ENCODE results near the gene MLC1.
"Not testable (repeated sequence)": the region's sequence is repeated elsewhere in the genome, so short reads cannot be mapped to it uniquely, and the experiment has no call there.

Gene MLC1

DNA sequence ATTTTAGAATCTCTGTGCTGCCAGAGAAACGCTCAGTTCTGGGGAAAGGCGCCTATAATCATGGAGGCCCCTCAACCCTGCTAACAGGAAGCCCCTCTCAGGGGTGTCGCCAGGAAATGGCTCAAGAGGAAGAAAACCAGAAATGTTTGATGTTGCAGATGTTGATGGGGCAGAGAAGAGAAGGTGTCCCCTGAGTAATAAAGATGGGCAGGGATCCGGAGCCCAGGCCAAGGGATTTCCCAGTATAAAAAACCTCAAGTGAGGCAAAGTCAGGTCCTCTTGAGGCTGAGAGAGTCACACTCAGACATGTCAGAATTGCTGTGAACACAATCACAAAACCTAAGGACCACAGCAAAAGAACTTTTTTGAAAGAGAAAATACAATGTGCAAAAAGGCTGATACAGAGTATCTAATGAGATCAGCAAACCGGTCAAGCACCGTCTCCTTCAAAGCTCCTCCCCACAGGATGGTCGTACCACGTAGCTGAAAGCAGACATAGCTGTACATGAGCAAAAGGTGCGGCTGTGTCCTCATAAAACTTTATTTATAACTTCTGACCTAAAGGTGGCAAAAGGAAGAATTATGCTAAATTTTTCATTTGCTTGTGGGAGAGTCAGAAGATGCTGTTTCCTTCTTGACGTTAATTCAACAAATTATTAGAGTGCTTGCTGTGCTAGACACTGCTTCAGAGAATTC is 16.8 kb upstream of the MLC1 start:
- no peak for DNase-seq

DNA sequence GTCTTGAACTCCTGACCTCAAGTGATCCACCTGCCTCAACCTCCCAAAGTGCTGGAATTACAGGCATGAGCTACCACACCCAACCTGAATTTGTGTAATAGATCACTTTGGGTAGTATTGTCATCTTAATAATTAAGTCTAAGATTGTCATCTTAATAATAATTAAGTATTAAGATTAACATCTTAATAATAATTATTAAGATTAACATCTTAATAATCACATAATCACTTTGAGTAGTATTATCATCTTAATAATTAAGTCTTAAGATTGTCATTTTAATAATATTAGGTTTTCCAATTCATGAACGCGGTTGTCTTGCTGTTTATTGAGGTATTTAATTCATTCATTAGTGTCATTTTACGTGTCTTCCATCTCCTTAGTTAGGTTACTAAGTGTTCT is 12.8 kb upstream of the MLC1 start:
- no peak for DNase-seq

DNA sequence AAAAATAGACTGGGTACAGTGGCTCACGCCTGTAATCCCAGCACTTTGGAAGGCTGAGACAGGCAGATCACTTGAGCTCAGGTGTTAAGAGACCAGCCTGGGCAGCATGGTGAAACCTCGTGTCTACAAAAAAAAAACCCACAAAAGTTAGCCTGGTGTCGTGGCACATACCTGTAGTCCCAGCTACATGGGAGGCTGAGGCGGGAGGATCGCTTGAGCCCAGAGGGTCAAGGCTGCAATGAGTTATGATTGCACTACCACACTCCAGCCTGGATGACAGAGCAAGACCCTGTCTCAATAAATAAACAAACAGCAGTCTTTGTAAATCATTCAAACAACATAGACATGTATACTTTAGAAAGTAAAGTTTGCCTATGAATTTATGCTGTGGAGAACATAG is 7.1 kb upstream of the MLC1 start:
- no peak for DNase-seq

DNA sequence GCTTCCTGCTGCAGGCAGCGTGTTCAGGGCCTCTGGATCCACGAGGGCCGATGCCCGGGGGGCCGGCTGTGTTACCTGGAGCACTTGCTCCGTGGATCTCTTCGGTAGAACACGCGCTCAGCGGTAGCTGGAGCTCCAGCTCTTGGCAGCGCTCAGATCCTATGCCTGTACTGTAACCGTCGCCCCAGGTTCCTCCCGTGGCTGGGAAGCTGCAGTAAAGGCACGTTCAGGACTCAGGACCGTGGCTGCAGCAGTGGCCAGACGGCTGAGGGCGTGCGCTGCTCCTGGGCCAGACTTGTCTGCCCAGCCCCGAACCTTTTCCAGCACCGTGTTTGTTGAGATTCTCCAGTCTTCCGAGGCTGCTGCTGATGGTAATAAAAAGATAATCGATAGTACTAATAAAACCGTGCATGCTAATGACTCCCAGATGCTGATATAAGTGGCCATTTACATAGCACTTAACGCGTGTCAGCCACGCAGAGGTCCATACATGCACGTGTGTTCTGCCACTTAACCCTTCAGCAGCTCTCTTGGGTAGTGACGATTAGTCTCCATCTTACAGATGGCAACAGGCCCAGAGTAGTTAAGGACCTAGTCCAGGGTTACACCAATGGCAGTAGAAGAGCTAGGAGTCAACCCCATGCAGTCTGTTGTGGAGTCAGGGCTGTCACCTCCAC is 6.0 kb upstream of the MLC1 start:
- DNase-seq = no peak

DNA sequence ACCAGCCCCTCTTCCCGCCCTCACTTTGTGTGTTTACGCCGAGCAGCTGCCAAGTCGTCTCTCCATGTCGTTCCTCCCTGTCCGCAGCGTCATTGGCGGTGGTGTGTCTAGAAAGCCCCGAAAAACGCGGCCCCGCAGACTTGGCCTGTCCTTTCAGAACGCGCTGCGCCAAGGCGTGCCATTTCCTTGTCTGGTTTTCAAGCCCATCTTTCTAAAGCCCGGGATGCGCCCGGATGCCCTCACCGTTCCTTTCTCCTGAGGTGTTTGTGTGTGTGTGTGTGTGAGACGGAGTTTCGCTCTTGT is 5.1 kb upstream of the MLC1 start:
- DNase-seq = no peak

DNA sequence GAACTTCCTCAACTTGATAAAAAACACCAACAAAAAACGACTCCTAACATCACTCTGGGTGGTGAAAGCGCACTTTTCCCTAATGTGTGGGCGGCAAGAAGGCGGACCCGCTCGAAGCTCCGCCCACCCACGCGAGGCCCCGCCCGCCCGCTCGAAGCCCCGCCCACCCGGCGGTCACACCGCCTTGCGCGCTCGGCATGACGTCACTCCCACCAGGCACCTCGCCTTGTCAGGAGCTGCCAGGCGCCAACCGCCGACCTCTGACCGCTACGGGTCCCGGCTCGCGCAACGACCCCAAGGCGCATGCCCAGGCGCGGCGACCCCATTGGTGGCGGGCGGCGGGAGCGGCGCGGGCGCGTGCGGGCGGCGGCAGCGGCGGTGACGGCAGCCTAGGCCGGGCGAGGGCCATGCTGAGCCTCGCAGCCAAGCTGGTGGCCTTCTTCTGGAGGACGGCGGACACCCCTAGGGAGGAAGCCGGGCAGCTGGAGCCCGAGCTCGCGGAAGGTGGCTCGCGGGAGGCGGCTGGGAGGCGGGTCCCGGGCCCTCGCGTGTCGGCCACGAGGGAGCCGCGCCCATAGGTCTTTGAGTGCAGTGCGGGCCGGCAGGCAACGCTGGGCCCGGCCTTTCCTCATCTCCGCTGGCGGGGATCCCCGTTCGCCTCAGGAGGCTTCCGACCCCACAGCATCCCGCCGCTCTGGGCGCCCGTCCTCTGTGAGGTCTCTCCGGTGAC is 4.6 kb upstream of the MLC1 start, which contains the start of gene MOV10L1:
Gene MOV10L1, plus strand, starts transcription at position 325 of the 730 bp plus-strand sequence. Its CDS starts 83 bp downstream, at position 408.
- DNase-seq = no peak

DNA sequence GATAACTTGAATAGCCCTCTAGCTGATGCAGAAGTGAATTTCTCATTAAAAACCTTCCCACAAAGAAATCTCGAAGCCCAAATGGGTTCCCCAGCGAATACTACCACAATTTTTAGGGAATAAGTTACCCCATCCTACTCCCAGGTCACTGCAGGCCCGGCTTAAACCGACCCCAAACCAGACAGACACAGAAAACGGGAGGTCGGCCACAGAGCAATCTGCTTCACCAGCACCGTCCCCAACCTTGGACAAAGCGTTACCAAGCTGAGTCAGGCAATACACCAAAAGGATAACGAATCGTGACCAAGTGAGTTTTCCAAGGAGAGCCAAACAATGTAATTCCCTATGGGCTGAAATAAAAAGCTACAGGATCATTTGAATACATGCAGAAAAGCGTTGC is 4.0 kb upstream of the MLC1 start:
- no peak for DNase-seq

DNA sequence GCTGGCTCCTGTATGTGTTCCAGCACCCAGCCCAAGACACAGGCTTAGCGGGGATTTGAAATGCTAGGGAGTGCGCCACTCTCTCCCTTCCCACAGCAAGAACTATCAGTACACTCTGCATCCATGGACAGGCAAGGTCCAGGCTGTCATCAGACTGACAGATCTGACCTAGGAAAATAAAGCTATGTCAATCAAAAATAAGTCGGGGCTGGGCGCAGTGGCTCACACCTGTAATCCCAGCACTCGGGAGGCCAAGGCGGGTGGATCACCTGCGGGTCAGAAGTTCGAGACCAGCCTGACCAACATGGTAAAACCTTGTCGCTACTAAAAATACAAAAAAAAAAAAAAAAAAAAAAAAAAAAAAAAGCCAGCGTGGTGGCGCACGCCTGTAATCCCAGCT is 2.9 kb upstream of the MLC1 start:
- DNase-seq = no peak

DNA sequence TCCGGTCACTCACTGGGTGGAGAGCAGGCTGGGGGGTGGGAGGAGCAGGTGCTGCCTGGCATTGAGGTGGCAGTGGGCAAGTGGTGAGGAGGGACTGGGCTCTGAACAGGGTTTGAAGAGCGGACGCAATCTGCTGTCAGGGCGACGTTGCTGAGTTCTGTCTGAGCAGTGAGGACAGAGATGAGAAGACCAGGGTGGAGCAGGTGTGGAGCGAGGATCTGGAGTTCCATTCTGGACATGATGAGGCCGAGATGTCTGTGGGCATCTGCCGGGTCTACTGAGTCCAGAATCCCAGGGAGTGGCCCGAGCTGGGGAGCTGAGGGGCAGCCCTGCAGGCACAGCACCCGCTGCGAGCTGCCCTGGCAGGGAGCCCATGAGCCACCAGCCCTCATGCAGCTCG is 2.4 kb upstream of the MLC1 start:
- no peak for DNase-seq

DNA sequence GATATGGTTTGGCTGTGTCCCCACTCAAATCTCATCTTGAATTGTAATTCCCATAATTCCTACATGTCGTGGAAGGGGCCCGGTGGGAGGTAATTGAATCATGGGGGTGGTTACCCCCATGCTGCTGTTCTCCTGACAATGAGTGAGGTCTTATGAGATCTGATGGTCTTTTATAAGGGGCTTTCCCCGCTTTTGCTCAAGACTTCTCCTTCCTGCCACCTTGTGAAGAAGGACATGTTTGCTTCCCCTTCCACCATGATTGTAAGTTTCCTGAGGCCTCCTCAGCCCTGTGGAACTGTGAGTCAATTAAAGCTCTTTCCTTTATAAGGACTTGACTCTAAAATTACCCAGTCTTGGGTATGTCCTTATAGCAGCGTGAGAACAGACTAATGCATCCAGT is 1.7 kb upstream of the MLC1 start:
- DNase-seq = not testable (repeated sequence)

DNA sequence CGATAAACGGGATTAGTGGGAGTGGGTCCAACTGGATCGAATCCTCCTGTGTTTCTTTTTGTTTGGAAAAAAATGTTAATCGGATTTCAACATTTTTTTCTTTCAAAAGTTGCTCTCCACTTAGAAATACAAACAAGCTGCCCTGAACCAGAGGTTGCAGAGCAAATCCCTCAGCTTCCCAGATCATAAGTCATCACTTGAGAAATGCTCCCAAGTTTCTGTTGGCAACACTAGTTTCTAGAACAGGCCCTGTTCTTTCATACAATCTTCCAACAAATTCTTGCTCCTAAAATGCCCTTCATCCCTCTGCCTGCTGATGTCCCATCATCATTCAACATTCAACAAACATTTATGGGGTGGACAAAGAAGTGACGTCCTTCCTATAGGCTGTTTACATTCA is 1.3 kb upstream of the MLC1 start:
- DNase-seq = no peak

DNA sequence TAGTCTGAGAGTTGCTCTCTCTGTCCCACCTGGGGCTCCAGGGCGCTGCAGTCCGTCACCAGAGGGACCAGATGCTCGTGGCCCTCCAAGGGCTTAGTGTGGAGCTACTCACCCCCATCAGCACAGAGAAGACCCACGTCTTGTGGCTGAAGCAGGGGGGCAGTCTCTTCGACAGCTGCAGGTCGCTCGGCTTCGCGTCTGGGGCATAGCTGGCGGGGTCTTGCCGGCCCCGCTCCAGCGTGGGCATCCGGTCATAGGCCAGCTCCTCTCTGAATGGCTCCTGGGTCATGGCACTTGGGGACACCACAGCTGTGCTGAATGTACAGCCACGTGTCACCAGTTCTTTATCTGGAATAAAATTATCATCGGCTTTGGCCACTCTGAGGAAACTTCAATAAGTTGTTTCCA is 608 bp downstream of the MLC1 start:
- no peak for DNase-seq

DNA sequence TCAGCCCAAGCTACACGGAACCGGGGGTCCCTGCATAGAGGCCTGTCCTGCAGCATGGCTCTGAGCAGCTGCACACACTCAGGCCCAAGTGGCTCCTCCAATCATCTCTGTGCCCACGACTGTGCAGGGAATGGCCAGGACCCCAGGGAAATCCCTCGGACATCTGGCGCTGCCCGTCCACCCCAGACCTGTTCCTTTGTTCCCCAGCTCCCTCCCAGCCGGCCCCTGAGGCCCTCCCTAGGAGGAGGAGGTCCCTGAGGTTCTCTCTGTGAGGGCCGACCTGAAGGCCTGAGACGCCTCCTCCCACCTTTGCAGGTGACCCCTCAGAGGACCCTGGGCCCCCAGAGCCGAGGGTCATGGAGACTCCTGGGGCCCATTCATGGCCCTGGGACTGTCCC is 1.1 kb downstream of the MLC1 start:
- no peak for DNase-seq

DNA sequence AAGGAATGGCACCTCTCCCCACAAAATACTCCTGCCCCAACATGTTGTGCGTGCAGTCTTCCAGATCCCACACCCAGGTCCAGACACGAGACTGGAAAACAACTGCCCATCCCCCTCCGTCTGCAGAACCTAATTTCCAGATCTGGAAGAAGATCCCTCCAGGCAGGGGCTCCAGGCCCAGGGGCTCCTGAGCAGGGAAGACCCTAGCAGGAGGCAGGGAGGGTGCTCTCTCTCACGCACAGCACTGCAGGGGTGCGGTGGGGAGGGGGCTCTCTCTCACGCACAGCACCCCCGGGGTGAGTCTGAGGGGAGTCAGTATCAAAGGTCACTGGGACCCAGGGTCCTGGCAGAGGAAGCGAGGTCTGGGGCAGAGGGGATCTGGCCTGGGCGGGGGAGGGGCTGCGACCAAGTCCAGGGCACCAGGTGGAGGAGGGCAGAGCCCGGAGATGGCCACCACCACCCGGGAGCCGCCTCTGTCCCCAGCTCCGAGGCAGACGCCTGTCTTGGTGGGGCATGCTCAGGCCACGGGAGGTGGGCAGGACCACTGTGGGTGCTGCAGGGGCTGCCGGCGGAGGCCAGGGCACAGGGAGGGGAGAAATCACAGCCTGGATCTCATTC is 1.7 kb downstream of the MLC1 start:
- no peak for DNase-seq

DNA sequence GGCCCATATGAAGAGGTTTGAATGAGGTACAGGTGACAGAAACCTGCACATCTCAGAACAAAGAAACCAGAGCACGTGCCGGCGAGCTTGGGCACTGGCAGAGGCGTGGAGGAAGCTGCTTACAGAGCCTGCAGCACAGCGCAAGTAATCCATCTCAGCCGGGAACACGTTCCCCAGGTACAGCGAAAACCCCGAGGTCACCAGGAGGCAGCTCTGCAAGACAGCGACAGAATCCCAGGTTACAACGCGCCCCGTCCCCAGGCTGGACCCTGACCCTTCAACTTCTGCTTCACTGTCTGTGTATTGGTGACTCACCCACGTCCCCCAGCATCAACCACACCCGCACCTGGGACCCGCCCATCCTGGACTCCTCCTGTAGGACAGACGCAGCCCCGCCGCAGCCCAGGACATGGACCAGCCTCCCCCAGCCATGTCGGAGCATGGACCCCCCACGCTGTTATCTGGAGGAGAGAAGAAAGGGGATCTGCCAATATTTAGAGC is 2.2 kb downstream of the MLC1 start:
- no peak for DNase-seq

DNA sequence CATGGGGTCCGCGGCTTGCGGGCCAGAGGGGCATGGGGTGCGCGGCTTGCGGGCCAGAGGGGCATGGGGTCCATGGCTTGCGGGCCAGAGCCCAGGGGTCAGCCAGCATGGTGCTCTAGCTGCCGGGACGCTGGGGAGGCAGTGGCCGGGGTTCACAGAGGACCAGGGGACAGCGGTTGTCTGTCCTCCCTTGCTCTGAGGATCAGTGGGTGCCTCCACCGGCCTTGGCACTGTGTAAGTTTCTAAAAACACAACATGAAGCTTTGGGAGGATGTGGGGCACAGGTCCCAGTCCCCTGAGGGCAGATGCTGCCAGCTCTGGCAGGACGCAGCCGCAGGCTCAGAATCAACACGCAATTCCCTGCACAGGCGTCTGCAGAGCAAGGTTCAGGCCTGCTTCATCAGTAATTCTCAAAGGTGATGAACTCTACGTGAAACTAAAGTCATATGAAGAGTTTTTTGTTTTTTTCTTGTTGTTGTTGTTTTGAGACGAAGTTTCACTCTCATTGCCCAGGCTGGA is 3.0 kb downstream of the MLC1 start:
- DNase-seq = no peak

DNA sequence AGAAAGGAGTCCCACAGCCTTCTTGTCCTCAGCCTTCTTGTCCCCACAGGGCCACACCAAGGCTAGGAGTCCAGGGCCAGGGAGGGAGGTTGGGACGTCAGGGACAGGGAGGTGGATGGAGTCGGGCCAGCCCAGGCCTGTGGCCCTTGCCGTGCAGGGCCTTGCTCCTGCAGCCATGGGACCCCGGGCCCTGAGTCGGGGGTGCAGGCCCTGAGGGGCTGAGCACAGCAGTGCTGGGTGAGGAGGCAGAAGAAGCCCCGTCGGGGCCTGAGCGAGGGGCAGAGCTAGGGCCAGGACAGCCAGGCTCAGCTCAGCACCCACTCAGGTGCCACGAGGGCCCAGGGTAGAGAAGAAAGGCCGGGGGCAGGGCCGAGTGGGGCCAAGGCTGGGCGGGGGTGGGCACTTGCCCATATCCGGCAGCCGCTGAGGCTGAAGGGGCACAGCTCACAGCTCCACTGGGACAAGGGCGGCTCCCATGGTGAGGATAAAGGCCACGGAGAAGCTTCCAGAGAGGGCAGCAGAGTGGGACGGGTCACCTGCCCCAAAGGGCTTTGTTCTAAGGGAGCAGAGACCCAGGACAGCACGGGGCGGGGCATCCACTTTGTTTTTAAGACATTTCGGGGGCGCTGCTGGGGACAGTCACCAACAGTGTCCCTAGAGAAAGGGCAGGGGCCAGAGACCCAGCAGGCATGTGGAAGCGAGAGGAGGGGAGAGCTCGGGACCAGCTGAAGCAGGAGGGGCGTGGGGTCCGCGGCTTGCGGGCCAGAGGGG is 3.6 kb downstream of the MLC1 start:
- DNase-seq = no peak

DNA sequence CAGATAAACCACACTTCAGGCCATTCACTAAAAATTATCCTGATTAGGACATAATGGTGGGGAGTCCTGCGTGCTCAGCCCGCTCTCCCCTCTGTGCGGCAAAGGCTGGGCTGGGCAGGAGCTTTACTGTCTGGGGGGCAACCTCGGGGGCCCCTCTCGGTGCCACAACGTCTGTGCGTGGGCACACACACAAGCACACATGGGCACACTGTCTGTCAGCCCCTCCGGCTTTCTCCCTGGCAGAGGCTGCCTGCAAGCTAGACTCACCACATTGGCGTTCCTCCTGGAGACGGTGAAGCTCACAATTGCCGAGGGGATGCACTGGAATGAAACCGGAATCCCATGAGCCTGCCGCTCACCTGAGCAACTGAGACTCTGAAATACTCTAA is 5.2 kb downstream of the MLC1 start:
- DNase-seq = no peak

DNA sequence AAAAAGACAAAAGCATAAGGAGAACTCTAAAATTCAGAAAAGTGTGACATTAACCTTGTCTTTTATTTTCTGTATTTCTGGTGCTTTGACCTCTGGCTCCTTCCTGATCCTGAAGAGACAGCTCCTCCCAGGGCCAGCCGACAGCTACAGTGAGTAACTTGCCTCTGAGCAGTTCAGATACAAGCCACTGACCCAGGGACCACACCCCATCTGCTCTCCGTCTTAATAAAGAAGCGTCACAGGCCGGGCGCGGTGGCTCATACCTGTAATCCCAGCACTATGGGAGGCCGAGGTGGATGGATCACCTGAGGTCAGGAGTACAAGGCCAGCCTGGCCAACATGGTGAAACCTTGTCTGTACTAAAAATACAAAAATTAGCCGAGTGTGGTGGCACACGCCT is 6.5 kb downstream of the MLC1 start:
- DNase-seq = no peak

DNA sequence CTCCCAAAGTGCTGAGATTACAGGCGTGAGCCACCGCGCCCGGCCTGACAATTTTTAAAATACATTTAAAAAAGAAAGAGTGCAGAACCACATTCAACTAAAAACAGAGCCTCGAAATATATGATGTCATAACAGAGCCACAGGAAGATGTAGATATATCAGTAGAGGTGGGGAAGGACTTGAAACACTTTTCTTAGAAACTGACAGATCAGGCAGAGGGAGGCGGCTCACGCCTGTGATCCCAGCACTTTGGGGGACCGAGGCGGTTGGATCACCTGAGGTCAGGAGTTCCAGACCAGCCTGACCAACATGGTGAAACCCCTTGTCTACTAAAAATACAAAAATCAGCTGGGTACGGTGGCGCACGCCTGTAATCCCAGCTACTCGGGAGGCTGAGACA is 7.0 kb downstream of the MLC1 start:
- DNase-seq = no peak

DNA sequence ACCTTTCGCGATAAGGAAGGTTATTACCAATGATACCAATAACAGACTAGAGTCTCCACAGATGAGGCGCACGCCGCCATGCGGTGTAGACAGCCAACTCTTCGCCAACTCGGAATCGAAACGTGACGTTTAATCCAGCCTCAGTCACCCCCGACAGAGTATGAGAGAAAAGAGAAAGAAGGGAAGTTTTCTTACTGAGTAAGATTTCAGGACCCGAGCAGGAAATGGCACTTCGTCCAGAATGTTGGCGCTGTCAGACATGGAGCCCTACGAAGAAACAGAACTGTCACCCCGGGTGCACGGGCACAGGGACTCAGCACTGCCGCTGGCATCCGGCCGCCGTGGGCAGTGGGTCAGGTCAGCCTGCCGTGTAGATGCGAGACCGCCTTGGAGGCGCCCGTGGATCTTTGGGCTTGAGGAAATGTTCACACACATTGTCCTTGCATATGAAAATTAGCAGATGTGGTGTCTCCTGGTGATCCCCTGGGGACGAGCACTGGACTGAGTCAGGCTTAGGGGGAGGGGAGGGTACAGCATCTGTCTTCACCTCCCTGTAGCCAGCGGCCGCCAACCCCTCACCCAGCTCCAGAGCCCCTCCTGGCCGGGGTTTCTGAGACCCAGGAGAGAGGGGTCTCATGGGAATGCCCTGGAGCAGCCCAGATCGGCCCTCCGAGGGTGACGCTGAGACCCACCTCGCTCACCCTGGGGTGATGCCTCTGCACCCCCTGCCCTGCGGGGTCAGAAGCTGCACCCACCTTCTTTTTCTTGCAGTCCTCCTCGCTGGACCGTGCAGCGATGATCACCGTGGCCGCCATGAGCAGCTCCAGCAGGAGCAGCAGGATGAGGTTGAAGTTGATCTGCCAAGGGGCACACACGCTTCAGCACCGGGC is 8.3 kb downstream of the MLC1 start:
- DNase-seq = no peak

Measured in activated CD4-positive, CD25-positive, alpha-beta regulatory T cell (primary cell).